Globus pallidus (tissue), 1 donor: ENCODE results near the gene ARHGAP42.

Experiments
- DNase-seq: peaks from one replicate; pipeline ENCODE4 v3.0.0-alpha.2; 2015; ENCODE audit warnings: low spot score

ARHGAP42 gene

DNA sequence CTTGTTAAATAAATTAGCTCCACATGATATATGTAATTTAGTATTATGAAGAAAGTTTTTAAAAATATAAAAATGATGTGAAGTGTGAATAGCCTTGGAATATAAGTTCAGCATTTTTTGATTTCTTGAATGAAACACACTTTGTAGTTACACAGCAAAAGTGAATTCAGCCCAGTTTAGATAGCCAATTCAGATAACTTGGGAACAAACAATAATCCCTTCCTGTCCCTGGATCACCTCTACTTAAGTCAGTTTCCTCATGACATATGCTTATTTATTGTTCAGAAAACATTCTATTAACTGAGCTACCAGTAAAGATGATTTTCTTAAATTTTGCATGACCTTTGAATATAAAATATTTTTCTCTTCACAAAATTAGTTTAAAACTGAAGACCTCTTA, 335.2 kb downstream of the ARHGAP42 start:
- DNase-seq, result no peak

DNA sequence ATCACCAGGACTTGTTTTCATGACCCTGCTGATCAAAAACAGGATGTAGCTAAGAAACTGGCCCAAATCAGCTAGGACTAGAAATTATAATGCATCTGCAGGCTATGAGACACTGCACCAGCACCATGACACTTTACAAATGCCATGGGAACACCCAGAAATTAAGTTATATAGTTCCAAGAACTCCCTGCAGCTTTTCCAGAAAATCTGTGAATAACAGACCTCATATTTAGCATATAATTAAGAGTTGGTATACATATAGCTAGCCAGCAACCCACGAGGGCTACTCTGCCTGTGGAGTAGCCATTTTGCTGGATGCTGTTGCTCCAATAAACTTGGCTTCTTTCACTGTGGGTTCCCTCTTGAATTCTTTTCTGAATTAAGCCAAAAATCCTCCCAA, 341.6 kb downstream of the ARHGAP42 start:
- DNase-seq, result no peak

DNA sequence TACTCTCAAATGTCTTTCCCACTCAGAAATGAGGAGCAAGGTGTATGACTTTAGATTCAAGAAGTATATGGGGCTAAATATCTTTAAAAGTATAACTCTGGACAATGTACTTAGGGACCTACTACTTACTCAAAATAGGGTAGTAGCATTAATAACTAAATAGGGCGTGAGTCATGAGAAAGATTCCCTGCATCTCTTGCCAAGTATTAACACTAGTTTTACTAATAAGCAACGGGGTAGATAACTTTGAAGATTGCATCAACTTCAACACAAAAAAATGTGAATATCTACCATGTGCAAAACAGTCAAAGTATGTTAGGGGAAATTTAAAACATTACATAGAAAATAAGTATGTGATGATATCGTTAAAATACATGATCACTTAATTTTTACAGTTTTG, 342.9 kb downstream of the ARHGAP42 start:
- DNase-seq, result no peak

DNA sequence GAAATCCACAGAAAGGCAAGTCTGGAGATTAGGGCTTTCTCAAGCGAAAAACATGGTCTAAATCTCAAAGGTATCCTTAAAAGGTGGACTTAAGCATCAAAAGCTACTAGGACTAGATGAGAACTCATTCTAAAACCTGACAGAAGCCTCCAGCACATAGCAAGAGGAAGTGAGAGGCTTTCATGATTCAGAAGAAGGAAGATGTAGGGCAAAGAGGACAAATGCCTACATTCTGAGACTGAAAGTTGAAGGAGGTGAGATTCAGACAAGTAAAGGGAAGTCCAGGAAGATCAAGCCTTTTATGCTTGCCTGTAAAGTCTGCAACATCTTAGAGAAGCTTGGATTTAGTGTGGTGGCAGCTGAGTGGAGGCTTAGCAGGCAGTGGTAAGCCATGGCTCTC, 343.6 kb downstream of the ARHGAP42 start:
- no peak for DNase-seq

DNA sequence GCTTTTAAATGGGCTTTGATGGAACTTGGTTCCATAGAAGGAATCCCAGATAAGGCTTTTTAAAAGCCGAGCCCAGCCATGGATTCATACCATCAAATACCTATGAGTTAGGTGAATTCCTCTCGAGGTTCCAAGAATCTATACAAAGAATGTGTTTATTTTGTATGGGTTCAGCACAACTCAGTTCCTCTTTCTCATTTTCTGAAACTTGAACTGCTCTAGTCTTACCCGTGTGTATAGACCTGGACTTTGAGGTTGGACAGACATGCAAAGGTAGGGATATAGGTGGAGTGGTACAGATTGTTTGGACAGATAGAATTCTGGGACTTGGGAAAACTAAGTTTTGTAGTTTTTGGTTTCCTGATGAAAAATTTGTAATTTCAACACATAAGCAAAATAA, 344.6 kb downstream of the ARHGAP42 start:
- no peak for DNase-seq

DNA sequence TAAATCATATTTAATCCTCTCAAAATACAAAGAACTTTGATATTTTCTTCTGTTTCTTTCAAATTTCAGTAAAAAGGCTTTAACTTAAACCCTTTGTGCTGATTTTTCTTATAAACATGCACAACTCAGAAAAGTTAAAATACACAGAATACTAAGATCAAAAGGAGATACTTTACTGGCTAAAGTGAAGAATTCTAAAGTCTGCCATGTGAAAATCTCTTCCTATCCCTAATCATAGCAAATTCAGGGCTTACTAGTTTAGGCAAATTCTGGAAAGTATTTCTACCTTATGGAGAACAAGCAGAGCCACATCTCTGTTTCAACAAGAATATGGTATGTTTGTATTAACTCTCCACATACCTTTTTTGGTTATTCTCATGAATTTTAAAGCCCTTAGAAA, 345.9 kb downstream of the ARHGAP42 start:
- no peak for DNase-seq

DNA sequence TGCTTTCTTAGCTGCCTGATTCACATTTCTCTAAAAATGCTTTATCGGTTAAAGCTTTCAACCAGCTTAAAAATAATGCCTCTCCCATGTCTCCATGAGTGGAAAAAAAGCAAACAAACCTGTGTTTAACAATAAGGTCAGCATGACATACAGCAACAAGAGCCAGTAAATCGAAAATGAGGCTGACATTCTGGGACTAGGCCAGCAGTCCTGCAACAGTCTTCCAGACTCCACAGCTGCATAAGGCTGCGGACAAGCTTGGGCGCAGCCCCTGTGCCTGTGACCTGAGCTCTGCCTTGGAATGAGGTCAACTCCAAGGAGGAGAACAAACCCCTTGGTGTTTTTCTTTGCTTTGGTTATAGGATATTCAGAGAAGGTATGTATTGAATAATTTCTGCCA, 347.0 kb downstream of the ARHGAP42 start:
- DNase-seq, result no peak

DNA sequence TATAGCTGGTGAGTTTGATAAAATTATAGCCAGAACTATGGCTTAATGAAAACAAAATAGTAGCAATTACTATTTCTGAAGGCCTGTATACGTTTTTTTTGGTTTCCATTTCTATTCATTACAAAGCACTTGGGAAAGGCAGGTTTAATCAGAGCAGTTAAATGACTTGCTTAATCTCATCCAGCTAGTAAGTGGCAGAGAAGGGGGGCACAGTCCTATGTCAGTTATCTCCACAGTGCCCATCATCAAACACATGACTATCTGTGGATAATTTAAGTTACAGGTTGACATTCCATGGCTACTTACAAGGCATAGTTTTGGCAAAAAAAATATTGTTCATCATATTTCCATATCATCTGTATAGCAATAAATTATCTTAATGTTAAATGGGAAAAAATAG, 348.8 kb downstream of the ARHGAP42 start:
- no peak for DNase-seq
